Measurements from ENCODE around the gene SNRNP70.
A peak's percentile ranks its signal among the peaks of the same experiment; 100 is the strongest.

GRCh38 chr19:49148784-49149651, 63.8 kb downstream of the SNRNP70 start:
- no peak for TF ChIP-seq CTCF (conservative IDR thresholded peaks at IDR 0.05; ENCODE audit: low read depth in 2 of 2)
- no peak for TF ChIP-seq EZH2 (IDR thresholded peaks at IDR 0.05; ENCODE audit: low read depth, unreplicated experiment)
- peak; percentile 75 for TF ChIP-seq REST (IDR thresholded peaks at IDR 0.05; ENCODE audit: unreplicated experiment)

Data from GM23338 (cell line).